ENCODE results near the gene PARVG.

GRCh38 chr22:44215287-44215686 lies 34.6 kb downstream of the PARVG start:
- no peak for TF ChIP-seq CTCF (IDR thresholded peaks at IDR 0.05 in 4 of 5, conservative IDR thresholded peaks at IDR 0.05 in 1 of 5)
- no peak for TF ChIP-seq POLR2A (IDR thresholded peaks at IDR 0.05)

Data from gastrocnemius medialis (tissue), 4 donors.